Measurements from ENCODE around the gene COG7.

DNA sequence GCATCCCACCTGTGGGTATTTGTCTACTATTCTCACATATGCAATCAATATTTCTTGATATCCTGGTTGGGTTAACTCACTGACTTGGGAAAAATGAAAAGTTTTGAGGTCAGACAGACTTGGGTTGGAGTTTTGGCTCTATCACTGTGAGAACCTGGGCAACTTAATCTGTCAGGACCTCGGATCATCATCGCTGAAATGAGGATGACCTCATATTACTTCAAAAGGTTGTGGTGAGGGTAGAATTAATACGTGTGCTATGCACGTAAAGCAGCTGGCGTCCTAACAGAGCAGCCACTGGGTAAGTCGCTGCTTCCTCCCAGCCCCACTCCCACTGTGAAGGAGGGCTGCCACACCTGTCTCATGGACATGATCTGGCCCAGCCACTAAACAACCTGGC, 57.3 kb downstream of the COG7 start:
- TF ChIP-seq, protein P1, sequence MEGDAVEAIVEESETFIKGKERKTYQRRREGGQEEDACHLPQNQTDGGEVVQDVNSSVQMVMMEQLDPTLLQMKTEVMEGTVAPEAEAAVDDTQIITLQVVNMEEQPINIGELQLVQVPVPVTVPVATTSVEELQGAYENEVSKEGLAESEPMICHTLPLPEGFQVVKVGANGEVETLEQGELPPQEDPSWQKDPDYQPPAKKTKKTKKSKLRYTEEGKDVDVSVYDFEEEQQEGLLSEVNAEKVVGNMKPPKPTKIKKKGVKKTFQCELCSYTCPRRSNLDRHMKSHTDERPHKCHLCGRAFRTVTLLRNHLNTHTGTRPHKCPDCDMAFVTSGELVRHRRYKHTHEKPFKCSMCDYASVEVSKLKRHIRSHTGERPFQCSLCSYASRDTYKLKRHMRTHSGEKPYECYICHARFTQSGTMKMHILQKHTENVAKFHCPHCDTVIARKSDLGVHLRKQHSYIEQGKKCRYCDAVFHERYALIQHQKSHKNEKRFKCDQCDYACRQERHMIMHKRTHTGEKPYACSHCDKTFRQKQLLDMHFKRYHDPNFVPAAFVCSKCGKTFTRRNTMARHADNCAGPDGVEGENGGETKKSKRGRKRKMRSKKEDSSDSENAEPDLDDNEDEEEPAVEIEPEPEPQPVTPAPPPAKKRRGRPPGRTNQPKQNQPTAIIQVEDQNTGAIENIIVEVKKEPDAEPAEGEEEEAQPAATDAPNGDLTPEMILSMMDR (IDR thresholded peaks at IDR 0.05) = no peak
- no peak for TF ChIP-seq POLR2A (IDR thresholded peaks at IDR 0.05)

All from heart left ventricle (tissue), 13 donors.